ENCODE results near the gene ZMIZ1. TPM values are rescaled to one million over a fixed set of nuclear protein-coding genes. Genes with fewer than 3 reads are reported as not detected.

The ZMIZ1 gene
- total and polyA plus RNA-seq, 2 experiments from 2014 or later, result 9.2 to 30.9 TPM

- TF ChIP-seq EZH2phosphoT487 (IDR thresholded peaks at IDR 0.05; ENCODE audit: unreplicated experiment) (no peak), ZNF331 (CRISPR knock-in tag; IDR thresholded peaks at IDR 0.05; ENCODE audit: low read depth) (no peak), ETS1 (IDR thresholded peaks at IDR 0.05) (no peak), POLR2AphosphoS5 (IDR thresholded peaks at IDR 0.05; ENCODE audit: low read depth) (no peak), CREB1 (CRISPR knock-in tag; IDR thresholded peaks at IDR 0.05; ENCODE audit: low read depth) (no peak)
Observed at GRCh38 chr10:79296431-79296830, 227.7 kb downstream of the ZMIZ1 start (continued).

- H3K4me3 ChIP-seq, result no peak overlapping the region
- Mint-ChIP-seq H3K36me3 (ENCODE audit: low read depth) (peaks cover 54% of the 10 kb centered on the region), H3K27ac (no peak overlapping the region), H3K9me3 (no peaks in the 10 kb centered on the region), H3K27me3 (ENCODE audit: insufficient read depth, low read depth, poor library complexity) (peaks cover 9% of the 10 kb centered on the region), H3K4me1 (no peaks in the 10 kb centered on the region), H3K4me3 (no peak overlapping the region)
- no peaks in the 10 kb centered on the region for H3F3A ChIP-seq (replicated peaks; ENCODE audit: low read depth)
- DNase-seq (ENCODE audit: low spot score) (no peak), ATAC-seq (no peak)
- H2AFZ ChIP-seq, result no peak overlapping the region
- H3K4me1 ChIP-seq (ENCODE audit: insufficient read depth), result no peaks in the 10 kb centered on the region
- no peak overlapping the region for H3K27ac ChIP-seq (ENCODE audit: low read depth)
- H3K79me2 ChIP-seq (replicated peaks; ENCODE audit: insufficient read depth), result no peaks in the 10 kb centered on the region
- H4K20me1 ChIP-seq (replicated peaks; ENCODE audit: insufficient read depth), result no peaks in the 10 kb centered on the region
- no peaks in the 10 kb centered on the region for H3K27me3 ChIP-seq (ENCODE audit: insufficient read depth)
- no peaks in the 10 kb centered on the region; the same call in 1 of the 2 replicates for H3K36me3 ChIP-seq (ENCODE audit: insufficient read depth)
- no peak overlapping the region for H3K4me2 ChIP-seq
- H3K9me2 ChIP-seq (ENCODE audit: insufficient read depth), result no peaks in the 10 kb centered on the region
- TF ChIP-seq ZNF114 (CRISPR knock-in tag; IDR thresholded peaks at IDR 0.05) (no peak), CTCF (conservative IDR thresholded peaks at IDR 0.05; ENCODE audit: low read depth in 2 of 2) (no peak), CREB1 (CRISPR knock-in tag; IDR thresholded peaks at IDR 0.05; ENCODE audit: low read depth) (no peak), EZH2phosphoT487 (IDR thresholded peaks at IDR 0.05; ENCODE audit: unreplicated experiment) (no peak), ZNF331 (CRISPR knock-in tag; IDR thresholded peaks at IDR 0.05; ENCODE audit: low read depth) (no peak), NANOG (IDR thresholded peaks at IDR 0.05; ENCODE audit: borderline replicate concordance) (no peak), ETS1 (IDR thresholded peaks at IDR 0.05) (no peak), EZH2 (IDR thresholded peaks at IDR 0.05; ENCODE audit: low read depth, unreplicated experiment) (no peak), ZNF462 (CRISPR knock-in tag; IDR thresholded peaks at IDR 0.05) (no peak), JUNB (IDR thresholded peaks at IDR 0.05; ENCODE audit: unreplicated experiment) (no peak), POLR2AphosphoS5 (IDR thresholded peaks at IDR 0.05; ENCODE audit: low read depth) (no peak)
Observed at GRCh38 chr10:79298403-79299244, 229.9 kb downstream of the ZMIZ1 start.

Measured in GM23338 (cell line).